Panc1 (cell line): ENCODE measurements around the gene THBS1.

Experiments used
- TF ChIP-seq, protein P1 (sequence below): fragments of 450-650 bp; IDR thresholded peaks from 2 replicates; pipeline ENCODE4 v1.5.1; 2017; ENCODE audit warnings: mild to moderate bottlenecking
- TF ChIP-seq, protein P2 (sequence below), 2 experiments: IDR thresholded peaks; 2 replicates each; pipeline ENCODE4 v1.6.1; 2011 to 2012; ENCODE audit warnings: low read depth in 2 of 2, control low read depth in 1 of 2, low read length in 1 of 2, mild to moderate bottlenecking in 1 of 2, moderate library complexity in 1 of 2; ENCODE audit not compliant: insufficient read depth in 1 of 2

DNA sequence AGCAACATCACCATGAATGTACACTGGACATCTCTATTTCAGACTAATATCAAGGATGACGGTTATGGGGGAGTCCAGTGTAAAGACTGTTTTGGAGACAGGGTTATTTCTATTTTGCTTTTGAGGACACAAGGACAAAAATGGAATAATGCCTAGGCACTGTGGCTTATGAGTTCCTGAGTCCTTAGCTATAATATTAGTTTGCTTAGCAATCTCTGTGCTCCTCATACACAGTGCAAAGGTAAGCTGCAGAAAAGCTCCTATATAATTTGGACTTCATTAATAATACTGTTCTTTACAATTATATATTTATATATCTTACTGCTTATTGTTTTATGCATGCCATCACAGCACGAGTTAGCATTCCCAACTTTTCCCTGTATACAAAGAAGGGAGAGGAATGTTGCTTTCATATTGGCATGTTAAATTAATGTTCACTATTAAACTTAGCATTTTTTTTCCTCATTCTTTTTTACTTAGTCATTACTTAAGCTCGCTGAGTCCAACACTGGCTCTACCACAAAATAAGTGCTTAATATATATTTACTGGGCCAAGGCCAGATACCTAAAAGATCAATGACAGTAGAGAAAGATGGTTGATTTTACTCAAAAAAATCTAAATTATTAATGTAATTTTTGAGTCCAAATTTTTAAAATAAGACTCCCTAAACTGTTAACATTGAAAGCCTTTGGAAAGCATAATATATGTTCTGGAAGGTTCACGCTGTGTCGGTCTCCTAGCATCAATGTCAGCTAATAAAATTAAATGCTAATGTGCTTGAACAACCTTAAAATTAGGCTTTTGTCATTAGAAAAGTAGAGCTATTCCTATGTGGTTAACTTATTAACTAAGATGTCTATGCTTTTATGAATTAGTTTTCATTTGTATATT lies 13.8 kb downstream of the THBS1 start:
- TF ChIP-seq, protein P1, sequence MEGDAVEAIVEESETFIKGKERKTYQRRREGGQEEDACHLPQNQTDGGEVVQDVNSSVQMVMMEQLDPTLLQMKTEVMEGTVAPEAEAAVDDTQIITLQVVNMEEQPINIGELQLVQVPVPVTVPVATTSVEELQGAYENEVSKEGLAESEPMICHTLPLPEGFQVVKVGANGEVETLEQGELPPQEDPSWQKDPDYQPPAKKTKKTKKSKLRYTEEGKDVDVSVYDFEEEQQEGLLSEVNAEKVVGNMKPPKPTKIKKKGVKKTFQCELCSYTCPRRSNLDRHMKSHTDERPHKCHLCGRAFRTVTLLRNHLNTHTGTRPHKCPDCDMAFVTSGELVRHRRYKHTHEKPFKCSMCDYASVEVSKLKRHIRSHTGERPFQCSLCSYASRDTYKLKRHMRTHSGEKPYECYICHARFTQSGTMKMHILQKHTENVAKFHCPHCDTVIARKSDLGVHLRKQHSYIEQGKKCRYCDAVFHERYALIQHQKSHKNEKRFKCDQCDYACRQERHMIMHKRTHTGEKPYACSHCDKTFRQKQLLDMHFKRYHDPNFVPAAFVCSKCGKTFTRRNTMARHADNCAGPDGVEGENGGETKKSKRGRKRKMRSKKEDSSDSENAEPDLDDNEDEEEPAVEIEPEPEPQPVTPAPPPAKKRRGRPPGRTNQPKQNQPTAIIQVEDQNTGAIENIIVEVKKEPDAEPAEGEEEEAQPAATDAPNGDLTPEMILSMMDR = no peak
- TF ChIP-seq, protein P2, sequence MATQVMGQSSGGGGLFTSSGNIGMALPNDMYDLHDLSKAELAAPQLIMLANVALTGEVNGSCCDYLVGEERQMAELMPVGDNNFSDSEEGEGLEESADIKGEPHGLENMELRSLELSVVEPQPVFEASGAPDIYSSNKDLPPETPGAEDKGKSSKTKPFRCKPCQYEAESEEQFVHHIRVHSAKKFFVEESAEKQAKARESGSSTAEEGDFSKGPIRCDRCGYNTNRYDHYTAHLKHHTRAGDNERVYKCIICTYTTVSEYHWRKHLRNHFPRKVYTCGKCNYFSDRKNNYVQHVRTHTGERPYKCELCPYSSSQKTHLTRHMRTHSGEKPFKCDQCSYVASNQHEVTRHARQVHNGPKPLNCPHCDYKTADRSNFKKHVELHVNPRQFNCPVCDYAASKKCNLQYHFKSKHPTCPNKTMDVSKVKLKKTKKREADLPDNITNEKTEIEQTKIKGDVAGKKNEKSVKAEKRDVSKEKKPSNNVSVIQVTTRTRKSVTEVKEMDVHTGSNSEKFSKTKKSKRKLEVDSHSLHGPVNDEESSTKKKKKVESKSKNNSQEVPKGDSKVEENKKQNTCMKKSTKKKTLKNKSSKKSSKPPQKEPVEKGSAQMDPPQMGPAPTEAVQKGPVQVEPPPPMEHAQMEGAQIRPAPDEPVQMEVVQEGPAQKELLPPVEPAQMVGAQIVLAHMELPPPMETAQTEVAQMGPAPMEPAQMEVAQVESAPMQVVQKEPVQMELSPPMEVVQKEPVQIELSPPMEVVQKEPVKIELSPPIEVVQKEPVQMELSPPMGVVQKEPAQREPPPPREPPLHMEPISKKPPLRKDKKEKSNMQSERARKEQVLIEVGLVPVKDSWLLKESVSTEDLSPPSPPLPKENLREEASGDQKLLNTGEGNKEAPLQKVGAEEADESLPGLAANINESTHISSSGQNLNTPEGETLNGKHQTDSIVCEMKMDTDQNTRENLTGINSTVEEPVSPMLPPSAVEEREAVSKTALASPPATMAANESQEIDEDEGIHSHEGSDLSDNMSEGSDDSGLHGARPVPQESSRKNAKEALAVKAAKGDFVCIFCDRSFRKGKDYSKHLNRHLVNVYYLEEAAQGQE (IDR thresholded peaks at IDR 0.05; ENCODE audit: insufficient read depth in 1 of 2, low read depth in 2 of 2, low read length in 1 of 2) = no peak
